HepG2 (cell line): ENCODE data around the gene ARHGAP19. TPM values are rescaled to one million over a fixed set of nuclear protein-coding genes. Genes with fewer than 3 reads are reported as not detected.
A peak's percentile ranks its signal among the peaks of the same experiment; 100 is the strongest.

Experiments used
- FOXA1 ChIP-seq, 2 experiments: fragments of 450-650 bp in 1 of 2; sonication (generic) in 1 of 2; formaldehyde crosslinking in 1 of 2; IDR thresholded peaks; 2 replicates each; pipeline versions ENCODE4 v1.4.0 to v1.6.1; 2016 to 2020; ENCODE audit warnings: missing genetic modification reagents in 1 of 2
- GTF3A ChIP-seq: sonication (generic); formaldehyde crosslinking; conservative IDR thresholded peaks from 2 replicates; pipeline ENCODE4 v1.4.0; 2020; ENCODE audit warnings: mild to moderate bottlenecking, missing genetic modification reagents
- HDAC6 ChIP-seq: fragments of 200-600 bp; sonication (generic); IDR thresholded peaks from 2 replicates; pipeline ENCODE4 v1.7.0; 2017; ENCODE audit warnings: mild to moderate bottlenecking, antibody characterized with exemption, low read length, low read depth
- MBD4 ChIP-seq: IDR thresholded peaks from 2 replicates; pipeline ENCODE4 v1.6.1; 2012; ENCODE audit warnings: low read length, inconsistent platforms, borderline replicate concordance
- NCOA2 ChIP-seq: sonication (generic); formaldehyde crosslinking; IDR thresholded peaks from 2 replicates; pipeline ENCODE4 v1.8.0; 2022; ENCODE audit warnings: inconsistent platforms
- NFYB ChIP-seq: sonication (generic); formaldehyde crosslinking; IDR thresholded peaks from 2 replicates; pipeline ENCODE4 v1.4.0; 2020; ENCODE audit warnings: missing genetic modification reagents
- RFX3 ChIP-seq: IDR thresholded peaks from 2 replicates; pipeline ENCODE4 v1.6.1; 2016; ENCODE audit warnings: missing biosample characterization, missing genetic modification reagents
- THYN1 ChIP-seq: sonication (generic); formaldehyde crosslinking; IDR thresholded peaks from 2 replicates; pipeline ENCODE4 v1.8.1; 2023; ENCODE audit warnings: low read depth, mild to moderate bottlenecking, moderate library complexity, missing genetic modification reagents, borderline replicate concordance
- ZBTB20 ChIP-seq: sonication (generic); formaldehyde crosslinking; IDR thresholded peaks from 2 replicates; pipeline ENCODE4 v1.8.1; 2023; ENCODE audit warnings: missing genetic modification reagents, low read depth, mild to moderate bottlenecking, borderline replicate concordance
- ZBTB7B ChIP-seq: sonication (generic); formaldehyde crosslinking; IDR thresholded peaks from 2 replicates; pipeline ENCODE4 v1.4.0; 2020; ENCODE audit warnings: missing genetic modification reagents
- ZMYM4 ChIP-seq: sonication (generic); formaldehyde crosslinking; IDR thresholded peaks from 2 replicates; pipeline ENCODE4 v1.8.1; 2023; ENCODE audit warnings: mild to moderate bottlenecking, missing genetic modification reagents
- polyA plus RNA-seq, 8 experiments: library from polyadenylated mRNA; depleted of rRNA in 3 of 8; stranded (reverse) in 7 of 8; unstranded in 1 of 8; fragments of >200 nt; fragmentation: Illumina TruSeq in 4 of 8; extraction: Trizol in 4 of 8; gene quantifications; 2 replicates each; pipeline versions ENCODE4 v1.2.1 to v1.2.3, GENCODE V29; 2011 to 2016; ENCODE audit warnings: low read depth in 4 of 8, missing spikeins in 1 of 8, mixed read lengths in 1 of 8; ENCODE audit not compliant: insufficient read depth in 1 of 8
- total RNA-seq, 5 experiments: library from RNA; depleted of rRNA; stranded (reverse); fragments of >200 nt; fragmentation: Illumina TruSeq; extraction: Trizol; gene quantifications; 2 replicates each; pipeline ENCODE4 v1.2.3, GENCODE V29; 2016; ENCODE audit warnings: low read depth in 1 of 5
- TF ChIP-seq, protein P1 (sequence below): sonication (generic); formaldehyde crosslinking; IDR thresholded peaks from 2 replicates; pipeline ENCODE4 v1.8.1; 2023; ENCODE audit warnings: mild to moderate bottlenecking, moderate library complexity, missing genetic modification reagents
- TF ChIP-seq, protein P2 (sequence below): sonication (generic); formaldehyde crosslinking; IDR thresholded peaks from 2 replicates; pipeline ENCODE4 v1.8.0; 2022; ENCODE audit warnings: low read depth, missing genetic modification reagents
- TF ChIP-seq, protein P3 (sequence below): sonication (generic); formaldehyde crosslinking; IDR thresholded peaks from 2 replicates; pipeline ENCODE4 v1.5.0; 2020; ENCODE audit warnings: missing genetic modification reagents
- TF ChIP-seq, protein P4 (sequence below): sonication (generic); formaldehyde crosslinking; IDR thresholded peaks from 2 replicates; pipeline ENCODE4 v1.4.0; 2020; ENCODE audit warnings: missing genetic modification reagents, mild to moderate bottlenecking, borderline replicate concordance

The ARHGAP19 gene
- total and polyA plus RNA-seq, 2 of the 13 experiments (the other 11 are each of a cell fraction or from before 2014, with no cell fraction given) = 7.6 to 10.0 TPM

DNA sequence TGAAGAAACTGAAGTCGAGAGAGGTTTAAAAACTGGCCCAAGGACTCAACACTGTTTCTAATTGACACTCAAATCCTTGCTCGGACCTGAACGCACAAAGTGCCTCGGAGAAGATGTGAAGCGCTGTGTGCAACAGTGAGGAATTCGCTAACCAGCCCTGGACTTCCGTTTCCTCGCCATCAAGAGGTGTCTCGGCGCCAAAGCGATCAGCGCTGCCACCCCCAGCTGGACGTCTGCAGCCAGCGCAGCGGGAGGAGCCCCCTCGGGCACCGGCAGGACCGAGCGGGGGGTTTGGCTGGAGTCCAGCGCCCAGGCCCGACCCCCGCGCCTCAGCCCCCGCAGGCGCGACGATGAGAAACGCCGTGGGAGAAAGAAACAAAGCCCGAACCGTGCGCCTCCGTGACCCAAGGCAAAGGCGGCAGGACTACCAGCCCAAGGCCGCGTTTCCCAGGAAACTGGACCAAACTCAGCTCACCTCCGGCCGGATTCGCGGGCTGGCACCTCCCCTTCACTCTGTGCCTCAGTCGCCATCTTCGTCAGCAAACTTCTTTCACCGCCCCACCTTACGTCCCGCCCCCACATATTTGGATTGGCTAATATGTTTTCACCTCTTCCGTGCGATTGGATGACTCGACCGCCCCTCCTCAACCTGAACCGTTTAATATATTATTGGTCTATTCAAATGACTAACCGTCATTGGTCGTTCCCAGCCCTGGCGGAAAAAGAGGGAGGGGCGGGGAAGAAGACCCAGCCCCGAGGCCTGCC, at the start of gene ARHGAP19 (continued):
- TF ChIP-seq THYN1 (peak; percentile 55; the same call in 1 of the 2 replicates), HDAC6 (no peak), NFYB (CRISPR knock-in tag) (peak; percentile 99), ZBTB7B (CRISPR knock-in tag) (peak; percentile 87), FOXA1 (IDR thresholded peaks at IDR 0.05) (no peak), FOXA1 (CRISPR knock-in tag; IDR thresholded peaks at IDR 0.05) (peak; percentile 6; the same call in 1 of the 2 replicates), MBD4 (no peak), GTF3A (no peak), RFX3 (CRISPR knock-in tag) (peak; percentile 53; the same call in 1 of the 2 replicates), ZMYM4 (CRISPR knock-in tag) (no peak; the same call in 1 of the 2 replicates), ZBTB20 (CRISPR knock-in tag) (peak; percentile 64; the same call in 1 of the 2 replicates), NCOA2 (no peak)
- TF ChIP-seq, protein P1, sequence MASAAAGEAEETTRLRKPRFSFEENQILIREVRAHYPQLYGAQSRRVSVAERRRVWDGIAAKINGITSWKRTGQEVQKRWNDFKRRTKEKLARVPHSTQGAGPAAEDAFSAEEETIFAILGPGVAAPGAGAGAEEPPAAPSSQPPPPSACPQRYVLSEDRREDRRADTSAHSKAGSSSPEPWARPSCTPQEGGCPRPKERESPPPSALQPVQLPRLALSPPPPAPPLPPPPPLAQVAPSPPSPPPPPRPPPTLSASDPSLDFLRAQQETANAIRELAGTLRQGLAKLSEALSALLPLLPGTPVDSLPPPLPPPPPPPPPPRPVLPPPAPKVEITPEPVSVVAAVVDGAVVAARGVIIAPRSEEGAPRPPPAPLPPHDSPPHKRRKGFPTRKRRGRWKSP (CRISPR knock-in tag) = peak; percentile 90
- TF ChIP-seq, protein P2, sequence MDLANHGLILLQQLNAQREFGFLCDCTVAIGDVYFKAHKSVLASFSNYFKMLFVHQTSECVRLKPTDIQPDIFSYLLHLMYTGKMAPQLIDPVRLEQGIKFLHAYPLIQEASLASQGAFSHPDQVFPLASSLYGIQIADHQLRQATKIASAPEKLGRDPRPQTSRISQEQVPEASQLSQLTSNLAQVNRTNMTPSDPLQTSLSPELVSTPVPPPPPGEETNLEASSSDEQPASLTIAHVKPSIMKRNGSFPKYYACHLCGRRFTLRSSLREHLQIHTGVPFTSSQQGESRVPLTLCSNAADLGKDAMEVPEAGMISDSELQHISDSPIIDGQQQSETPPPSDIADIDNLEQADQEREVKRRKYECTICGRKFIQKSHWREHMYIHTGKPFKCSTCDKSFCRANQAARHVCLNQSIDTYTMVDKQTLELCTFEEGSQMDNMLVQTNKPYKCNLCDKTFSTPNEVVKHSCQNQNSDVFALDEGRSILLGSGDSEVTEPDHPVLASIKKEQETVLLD = peak; percentile 75; the same call in 1 of the 2 replicates
- TF ChIP-seq, protein P3, sequence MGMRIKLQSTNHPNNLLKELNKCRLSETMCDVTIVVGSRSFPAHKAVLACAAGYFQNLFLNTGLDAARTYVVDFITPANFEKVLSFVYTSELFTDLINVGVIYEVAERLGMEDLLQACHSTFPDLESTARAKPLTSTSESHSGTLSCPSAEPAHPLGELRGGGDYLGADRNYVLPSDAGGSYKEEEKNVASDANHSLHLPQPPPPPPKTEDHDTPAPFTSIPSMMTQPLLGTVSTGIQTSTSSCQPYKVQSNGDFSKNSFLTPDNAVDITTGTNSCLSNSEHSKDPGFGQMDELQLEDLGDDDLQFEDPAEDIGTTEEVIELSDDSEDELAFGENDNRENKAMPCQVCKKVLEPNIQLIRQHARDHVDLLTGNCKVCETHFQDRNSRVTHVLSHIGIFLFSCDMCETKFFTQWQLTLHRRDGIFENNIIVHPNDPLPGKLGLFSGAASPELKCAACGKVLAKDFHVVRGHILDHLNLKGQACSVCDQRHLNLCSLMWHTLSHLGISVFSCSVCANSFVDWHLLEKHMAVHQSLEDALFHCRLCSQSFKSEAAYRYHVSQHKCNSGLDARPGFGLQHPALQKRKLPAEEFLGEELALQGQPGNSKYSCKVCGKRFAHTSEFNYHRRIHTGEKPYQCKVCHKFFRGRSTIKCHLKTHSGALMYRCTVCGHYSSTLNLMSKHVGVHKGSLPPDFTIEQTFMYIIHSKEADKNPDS (CRISPR knock-in tag) = no peak
- TF ChIP-seq, protein P4, sequence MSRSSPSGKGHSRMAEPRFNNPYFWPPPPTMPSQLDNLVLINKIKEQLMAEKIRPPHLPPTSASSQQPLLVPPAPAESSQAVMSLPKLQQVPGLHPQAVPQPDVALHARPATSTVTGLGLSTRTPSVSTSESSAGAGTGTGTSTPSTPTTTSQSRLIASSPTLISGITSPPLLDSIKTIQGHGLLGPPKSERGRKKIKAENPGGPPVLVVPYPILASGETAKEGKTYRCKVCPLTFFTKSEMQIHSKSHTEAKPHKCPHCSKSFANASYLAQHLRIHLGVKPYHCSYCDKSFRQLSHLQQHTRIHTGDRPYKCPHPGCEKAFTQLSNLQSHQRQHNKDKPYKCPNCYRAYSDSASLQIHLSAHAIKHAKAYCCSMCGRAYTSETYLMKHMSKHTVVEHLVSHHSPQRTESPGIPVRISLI (CRISPR knock-in tag) = peak; percentile 16; the same call in 1 of the 2 replicates
